ENCODE data around the gene THUMPD1.

The THUMPD1 gene

DNA sequence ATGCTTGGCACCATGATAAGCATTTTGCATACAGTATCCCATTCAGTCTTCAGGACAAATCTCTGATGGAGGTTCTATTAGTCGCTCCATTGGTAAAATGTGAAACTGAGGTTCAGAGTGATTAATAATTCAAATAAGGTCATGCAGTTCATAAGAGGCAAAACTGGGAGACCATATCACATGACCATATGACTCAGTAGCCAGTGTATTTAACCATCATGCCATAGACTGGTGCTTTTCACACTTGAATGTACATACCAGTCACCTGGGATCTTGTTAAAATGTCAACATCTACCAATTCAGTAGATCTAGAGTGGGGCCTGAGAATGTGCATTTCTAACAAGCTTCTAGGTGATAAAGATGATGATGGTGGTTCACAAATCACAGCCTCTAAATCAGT is 26.5 kb upstream of the THUMPD1 start:
- no peak overlapping the region for H4K8ac ChIP-seq (ENCODE audit: low read depth, low read length)
- peaks cover 0 to 1% of the 10 kb centered on the region in 2 donors for H3K4me1 ChIP-seq (ENCODE audit: control insufficient read depth in 2 of 2, insufficient read depth in 1 of 2, low read depth in 1 of 2, low read length in 2 of 2)
- no peaks in the 10 kb centered on the region for H3K36me3 ChIP-seq (replicated peaks in 1 of 2; ENCODE audit: control insufficient read depth in 2 of 2, insufficient read depth in 2 of 2, low read length in 2 of 2)
- no peak overlapping the region for H3K4ac ChIP-seq (ENCODE audit: low read length)
- H4K91ac ChIP-seq (ENCODE audit: low read depth, low read length, poor library complexity): no peak overlapping the region
- H2BK120ac ChIP-seq (ENCODE audit: low read depth, low read length): no peak overlapping the region
- no peak overlapping the region for H3K4me3 ChIP-seq (ENCODE audit: low read length in 2 of 2)
- no peak overlapping the region for H3K9ac ChIP-seq (ENCODE audit: low read depth, low read length, poor library complexity)
- no peak overlapping the region for H3K23ac ChIP-seq (ENCODE audit: low read depth, low read length, poor library complexity)
- H3K27me3 ChIP-seq (ENCODE audit: control insufficient read depth in 3 of 3, insufficient read depth in 3 of 3, low read depth in 1 of 3, low read length in 3 of 3): no peaks in the 10 kb centered on the region
- H3K27ac ChIP-seq (replicated peaks; ENCODE audit: low read length): no peak overlapping the region
- no peak overlapping the region for H2BK15ac ChIP-seq (ENCODE audit: low read length)
- H2BK5ac ChIP-seq (ENCODE audit: low read length): no peak overlapping the region
- no peak overlapping the region for H2AFZ ChIP-seq (ENCODE audit: low read length)
- peaks cover 2% of the 10 kb centered on the region for H3K79me1 ChIP-seq (ENCODE audit: low read depth, low read length)
- no CpG with 5 or more reads among the region's 1 CpG for WGBS, 2 donors (ENCODE audit: extremely low coverage in 2 of 2, insufficient read length in 2 of 2, insufficient replicate concordance in 1 of 2)
- no peak for DNase-seq (ENCODE audit: low spot score)
- H3K14ac ChIP-seq (ENCODE audit: low read length): no peak overlapping the region
- no peak overlapping the region for H3K4me2 ChIP-seq (ENCODE audit: insufficient read depth, low read length, poor library complexity, severe bottlenecking)
- H3K18ac ChIP-seq (ENCODE audit: low read length): no peak overlapping the region
- H2AK5ac ChIP-seq (ENCODE audit: low read depth, low read length): no peak overlapping the region
- peaks cover 0 to 3% of the 10 kb centered on the region in 2 donors for H3K9me3 ChIP-seq (replicated peaks in 1 of 2; ENCODE audit: control insufficient read depth in 2 of 2, insufficient read depth in 1 of 2, low read depth in 1 of 2, low read length in 2 of 2)
- no peak overlapping the region for H2BK12ac ChIP-seq (ENCODE audit: low read length)

GRCh38 chr16:20767577-20767976 is 26.0 kb upstream of the THUMPD1 start:
- Histone ChIP-seq H3K4me2 (ENCODE audit: insufficient read depth, low read length, poor library complexity, severe bottlenecking) (no peak overlapping the region), H3K9ac (ENCODE audit: low read depth, low read length, poor library complexity) (no peak overlapping the region), H3K18ac (ENCODE audit: low read length) (no peak overlapping the region), H3K27ac (replicated peaks; ENCODE audit: low read length) (no peak overlapping the region), H3K4ac (ENCODE audit: low read length) (no peak overlapping the region), H3K9me3 (replicated peaks in 1 of 2; ENCODE audit: control insufficient read depth in 2 of 2, insufficient read depth in 1 of 2, low read depth in 1 of 2, low read length in 2 of 2) (peaks cover 0 to 8% of the 10 kb centered on the region in 2 donors), H3K4me1 (ENCODE audit: control insufficient read depth in 2 of 2, insufficient read depth in 1 of 2, low read depth in 1 of 2, low read length in 2 of 2) (peaks cover 0 to 1% of the 10 kb centered on the region in 2 donors), H3K4me3 (ENCODE audit: low read length in 2 of 2) (no peak overlapping the region), H2BK15ac (ENCODE audit: low read length) (no peak overlapping the region), H3K23ac (ENCODE audit: low read depth, low read length, poor library complexity) (no peak overlapping the region), H2AK5ac (ENCODE audit: low read depth, low read length) (no peak overlapping the region), H2BK12ac (ENCODE audit: low read length) (no peak overlapping the region), H3K36me3 (replicated peaks in 1 of 2; ENCODE audit: control insufficient read depth in 2 of 2, insufficient read depth in 2 of 2, low read length in 2 of 2) (no peaks in the 10 kb centered on the region), H2BK120ac (ENCODE audit: low read depth, low read length) (no peak overlapping the region), H2AFZ (ENCODE audit: low read length) (no peak overlapping the region), H2BK5ac (ENCODE audit: low read length) (no peak overlapping the region), H4K91ac (ENCODE audit: low read depth, low read length, poor library complexity) (no peak overlapping the region), H4K8ac (ENCODE audit: low read depth, low read length) (no peak overlapping the region), H3K27me3 (ENCODE audit: control insufficient read depth in 3 of 3, insufficient read depth in 3 of 3, low read depth in 1 of 3, low read length in 3 of 3) (no peaks in the 10 kb centered on the region), H3K79me1 (ENCODE audit: low read depth, low read length) (peaks cover 2% of the 10 kb centered on the region), H3K14ac (ENCODE audit: low read length) (no peak overlapping the region)
- no peak for DNase-seq (ENCODE audit: low spot score)

DNA sequence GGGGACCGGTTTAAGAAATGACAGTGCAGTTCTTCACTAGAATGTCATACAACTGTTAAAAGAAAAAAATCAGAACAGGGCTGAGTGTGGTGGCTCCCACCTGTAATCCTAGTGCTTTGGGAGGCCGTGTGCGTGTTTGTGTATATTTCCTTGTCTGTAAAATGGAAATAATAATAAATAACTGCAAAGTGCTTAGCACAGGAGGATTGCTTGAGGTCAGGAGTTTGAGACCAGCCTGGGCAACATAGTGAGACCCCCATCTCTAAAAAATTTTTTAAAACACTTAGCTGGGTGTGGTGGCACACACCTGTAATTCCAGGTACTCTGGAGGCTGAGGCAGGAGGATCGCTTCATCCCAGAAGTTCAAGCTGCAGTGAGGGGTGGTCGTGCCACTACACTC is 24.7 kb upstream of the THUMPD1 start:
- H4K8ac ChIP-seq (ENCODE audit: low read depth, low read length): no peak overlapping the region
- peaks cover 1 to 13% of the 10 kb centered on the region in 2 donors for H3K9me3 ChIP-seq (replicated peaks in 1 of 2; ENCODE audit: control insufficient read depth in 2 of 2, insufficient read depth in 1 of 2, low read depth in 1 of 2, low read length in 2 of 2)
- no peak overlapping the region for H2AK5ac ChIP-seq (ENCODE audit: low read depth, low read length)
- no peak overlapping the region for H3K18ac ChIP-seq (ENCODE audit: low read length)
- H3K23ac ChIP-seq (ENCODE audit: low read depth, low read length, poor library complexity): no peak overlapping the region
- no peak overlapping the region for H3K4ac ChIP-seq (ENCODE audit: low read length)
- no peaks in the 10 kb centered on the region for H3K36me3 ChIP-seq (replicated peaks in 1 of 2; ENCODE audit: control insufficient read depth in 2 of 2, insufficient read depth in 2 of 2, low read length in 2 of 2)
- no peak for DNase-seq (ENCODE audit: low spot score)
- peaks cover 0 to 1% of the 10 kb centered on the region in 2 donors for H3K4me1 ChIP-seq (ENCODE audit: control insufficient read depth in 2 of 2, insufficient read depth in 1 of 2, low read depth in 1 of 2, low read length in 2 of 2)
- no peak overlapping the region for H4K91ac ChIP-seq (ENCODE audit: low read depth, low read length, poor library complexity)
- no peak overlapping the region for H3K9ac ChIP-seq (ENCODE audit: low read depth, low read length, poor library complexity)
- WGBS, 2 donors (ENCODE audit: extremely low coverage in 2 of 2, insufficient read length in 2 of 2, insufficient replicate concordance in 1 of 2): no CpG with 5 or more reads among the region's 5 CpGs
- H3K14ac ChIP-seq (ENCODE audit: low read length): no peak overlapping the region
- no peak overlapping the region for H3K4me3 ChIP-seq (ENCODE audit: low read length in 2 of 2)
- no peak overlapping the region for H2BK120ac ChIP-seq (ENCODE audit: low read depth, low read length)
- H3K27me3 ChIP-seq (ENCODE audit: control insufficient read depth in 3 of 3, insufficient read depth in 3 of 3, low read depth in 1 of 3, low read length in 3 of 3): no peaks in the 10 kb centered on the region
- no peak overlapping the region for H2BK15ac ChIP-seq (ENCODE audit: low read length)
- no peak overlapping the region for H2BK5ac ChIP-seq (ENCODE audit: low read length)
- H3K4me2 ChIP-seq (ENCODE audit: insufficient read depth, low read length, poor library complexity, severe bottlenecking): no peak overlapping the region
- peaks cover 2% of the 10 kb centered on the region for H3K79me1 ChIP-seq (ENCODE audit: low read depth, low read length)
- H3K27ac ChIP-seq (replicated peaks; ENCODE audit: low read length): no peak overlapping the region
- H2AFZ ChIP-seq (ENCODE audit: low read length): no peak overlapping the region
- no peak overlapping the region for H2BK12ac ChIP-seq (ENCODE audit: low read length)

GRCh38 chr16:20765732-20766131 is 24.1 kb upstream of the THUMPD1 start:
- H3K27ac ChIP-seq (replicated peaks; ENCODE audit: low read length): no peak overlapping the region
- peaks cover 0 to 1% of the 10 kb centered on the region in 2 donors for H3K4me1 ChIP-seq (ENCODE audit: control insufficient read depth in 2 of 2, insufficient read depth in 1 of 2, low read depth in 1 of 2, low read length in 2 of 2)

More at GRCh38 chr16:20765732-20766131, 24.1 kb upstream of the THUMPD1 start:
- H3K18ac ChIP-seq (ENCODE audit: low read length): no peak overlapping the region
- no peaks in the 10 kb centered on the region for H3K36me3 ChIP-seq (replicated peaks in 1 of 2; ENCODE audit: control insufficient read depth in 2 of 2, insufficient read depth in 2 of 2, low read length in 2 of 2)
- no peak overlapping the region for H2BK5ac ChIP-seq (ENCODE audit: low read length)
- no peak overlapping the region for H3K4ac ChIP-seq (ENCODE audit: low read length)
- no peak overlapping the region for H2AK5ac ChIP-seq (ENCODE audit: low read depth, low read length)
- H3K4me2 ChIP-seq (ENCODE audit: insufficient read depth, low read length, poor library complexity, severe bottlenecking): no peak overlapping the region
- no peak overlapping the region for H2BK12ac ChIP-seq (ENCODE audit: low read length)
- no peaks in the 10 kb centered on the region for H3K27me3 ChIP-seq (ENCODE audit: control insufficient read depth in 3 of 3, insufficient read depth in 3 of 3, low read depth in 1 of 3, low read length in 3 of 3)
- H3K14ac ChIP-seq (ENCODE audit: low read length): no peak overlapping the region
- no peak for DNase-seq (ENCODE audit: low spot score)
- no peak overlapping the region for H2BK120ac ChIP-seq (ENCODE audit: low read depth, low read length)
- H2AFZ ChIP-seq (ENCODE audit: low read length): no peak overlapping the region
- no peak overlapping the region for H4K8ac ChIP-seq (ENCODE audit: low read depth, low read length)
- WGBS, 2 donors (ENCODE audit: extremely low coverage in 2 of 2, insufficient read length in 2 of 2, insufficient replicate concordance in 1 of 2): no CpG with 5 or more reads among the region's 2 CpGs
- peaks cover 1 to 13% of the 10 kb centered on the region in 2 donors for H3K9me3 ChIP-seq (replicated peaks in 1 of 2; ENCODE audit: control insufficient read depth in 2 of 2, insufficient read depth in 1 of 2, low read depth in 1 of 2, low read length in 2 of 2)
- H3K9ac ChIP-seq (ENCODE audit: low read depth, low read length, poor library complexity): no peak overlapping the region
- H2BK15ac ChIP-seq (ENCODE audit: low read length): no peak overlapping the region
- H3K23ac ChIP-seq (ENCODE audit: low read depth, low read length, poor library complexity): no peak overlapping the region
- H3K79me1 ChIP-seq (ENCODE audit: low read depth, low read length): peaks cover 2% of the 10 kb centered on the region
- no peak overlapping the region for H4K91ac ChIP-seq (ENCODE audit: low read depth, low read length, poor library complexity)
- no peak overlapping the region for H3K4me3 ChIP-seq (ENCODE audit: low read length in 2 of 2)
